Activated CD8-positive, alpha-beta memory T cell treated with anti-CD3 and anti-CD28 coated beads for 48 hours (primary cell): ENCODE data around the gene PAX1.

ENCODE experiments used
- DNase-seq, 3 experiments: peaks; one replicate each; pipeline ENCODE4 v3.0.0-alpha.2; 2020; ENCODE audit warnings: low read depth in 2 of 3, low spot score in 2 of 3

The PAX1 gene

GRCh38 chr20:21702553-21703470 is 2.7 kb upstream of the PAX1 start:
- DNase-seq: peak in 2 of 3 experiments; percentile 8 to 27

- DNase-seq: no peak
Observed at GRCh38 chr20:21703717-21704407, 1.6 kb upstream of the PAX1 start.

- no peak for DNase-seq
Observed at GRCh38 chr20:21704408-21705385, 767 bp upstream of the PAX1 start.

GRCh38 chr20:21706261-21707195 is 1.1 kb downstream of the PAX1 start:
- DNase-seq: no peak

GRCh38 chr20:21707267-21707666 is 1.8 kb downstream of the PAX1 start:
- DNase-seq: no peak

GRCh38 chr20:21707999-21708737 is 2.7 kb downstream of the PAX1 start:
- DNase-seq: no peak

- DNase-seq: no peak
Observed at GRCh38 chr20:21708738-21709534, 3.5 kb downstream of the PAX1 start.

- no peak for DNase-seq
Observed at GRCh38 chr20:21709535-21709904, 4.1 kb downstream of the PAX1 start.

- no peak for DNase-seq
Observed at GRCh38 chr20:21710341-21710740, 4.9 kb downstream of the PAX1 start.

- DNase-seq: no peak
Observed at GRCh38 chr20:21710863-21711431, 5.5 kb downstream of the PAX1 start.

GRCh38 chr20:21712443-21713059 is 7.1 kb downstream of the PAX1 start:
- no peak for DNase-seq

- DNase-seq: no peak
Observed at GRCh38 chr20:21713470-21713869, 8.0 kb downstream of the PAX1 start.

- no peak for DNase-seq
Observed at GRCh38 chr20:21713901-21714296, 8.4 kb downstream of the PAX1 start.

- DNase-seq: no peak
Observed at GRCh38 chr20:21714297-21715192, 9.1 kb downstream of the PAX1 start.

GRCh38 chr20:21715193-21715881 is 9.9 kb downstream of the PAX1 start:
- no peak for DNase-seq

- no peak for DNase-seq
Observed at GRCh38 chr20:21719592-21720214, 14.2 kb downstream of the PAX1 start.
